SK-N-SH (cell line): ENCODE measurements around the gene GABRB1. TPM values are rescaled to one million over a fixed set of nuclear protein-coding genes. Genes with fewer than 3 reads are reported as not detected.

Experiments used
- CTCF ChIA-PET: fragments of 300-600, 350-600 bp; formaldehyde crosslinking; extraction: SDS; loops from one replicate; lab custom pipeline; 2021; lab: Yijun Ruan, JAX
- POLR2A ChIA-PET: fragments of 350-600 bp; sonication (Branson Sonifier 250); formaldehyde crosslinking; extraction: SDS; loops from one replicate; lab custom pipeline; 2020; ENCODE audit warnings: antibody characterized with exemption, inconsistent platforms; lab: Yijun Ruan, JAX
- DNase-seq: peaks from one replicate; pipeline ENCODE4 v3.0.0; 2012
- H2AFZ ChIP-seq: fragments of 200-600 bp; sonication (generic); 2 replicates; pipeline ENCODE4 v1.8.1; 2016; ENCODE audit warnings: antibody characterized with exemption, mild to moderate bottlenecking, low read depth
- H3F3A ChIP-seq: fragments of 200-600 bp; sonication (generic); replicated peaks from 2 replicates; pipeline ENCODE3; 2016; ENCODE audit warnings: antibody characterized with exemption, mild to moderate bottlenecking; ENCODE audit not compliant: insufficient read depth
- H3K27ac ChIP-seq, 2 experiments: fragments of 200-500 bp in 1 of 2; fragments of 200-600 bp in 1 of 2; sonication (Bioruptor generic) in 1 of 2; sonication (generic), shearing (Covaris generic) in 1 of 2; 2 replicates each; pipeline versions ENCODE4 v1.5.1 to v1.6.1; 2014 to 2016; ENCODE audit warnings: low read depth in 2 of 2, inconsistent platforms in 1 of 2, low read length in 1 of 2, mild to moderate bottlenecking in 1 of 2, mixed read lengths in 1 of 2
- H3K27me3 ChIP-seq: fragments of 200-600 bp; sonication (generic), shearing (Covaris generic); 2 replicates; pipeline ENCODE4 v1.6.1; 2016; ENCODE audit warnings: mixed run types; ENCODE audit not compliant: insufficient read depth
- H3K36me3 ChIP-seq, 2 experiments: fragments of 200-500 bp in 1 of 2; fragments of 200-600 bp in 1 of 2; sonication (Bioruptor generic) in 1 of 2; sonication (generic) in 1 of 2; replicated peaks in 1 of 2; 2 replicates each; pipeline versions ENCODE3 to v1.5.1; 2014 to 2016; ENCODE audit warnings: low read length in 1 of 2, mild to moderate bottlenecking in 1 of 2; ENCODE audit not compliant: insufficient read depth in 2 of 2, control insufficient read depth in 1 of 2
- H3K4me1 ChIP-seq, 2 experiments: fragments of 200-500 bp in 1 of 2; fragments of 200-600 bp in 1 of 2; sonication (Bioruptor generic) in 1 of 2; sonication (generic), shearing (Covaris generic) in 1 of 2; 2 replicates each; pipeline versions ENCODE4 v1.5.1 to v1.6.1; 2014 to 2016; ENCODE audit warnings: low read depth in 1 of 2, low read length in 1 of 2, mixed run types in 1 of 2; ENCODE audit not compliant: insufficient read depth in 2 of 2, control insufficient read depth in 1 of 2
- H3K4me2 ChIP-seq: fragments of 200-600 bp; sonication (generic), shearing (Covaris generic); 2 replicates; pipeline ENCODE4 v1.6.1; 2017; ENCODE audit warnings: mixed run types
- H3K4me3 ChIP-seq, 2 experiments: fragments of 200-500 bp in 1 of 2; fragments of 200-600 bp in 1 of 2; sonication (Bioruptor generic) in 1 of 2; sonication (generic), shearing (Covaris generic) in 1 of 2; 2 replicates each; pipeline versions ENCODE4 v1.5.1 to v1.8.1; 2014 to 2016; ENCODE audit warnings: low read depth in 2 of 2, inconsistent platforms in 1 of 2, low read length in 1 of 2, mild to moderate bottlenecking in 1 of 2, mixed read lengths in 1 of 2, moderate library complexity in 1 of 2
- H3K79me2 ChIP-seq: fragments of 200-600 bp; sonication (generic); 2 replicates; pipeline ENCODE4 v1.8.1; 2017; ENCODE audit warnings: mild to moderate bottlenecking; ENCODE audit not compliant: insufficient read depth
- H3K9ac ChIP-seq: fragments of 200-600 bp; sonication (generic); 2 replicates; pipeline ENCODE4 v1.6.1; 2017; ENCODE audit warnings: mixed run types
- H3K9me2 ChIP-seq: fragments of 200-600 bp; sonication (generic); 2 replicates; pipeline ENCODE4 v1.6.1; 2017; ENCODE audit warnings: mixed run types
- H3K9me3 ChIP-seq: fragments of 200-600 bp; sonication (generic); 2 replicates; pipeline ENCODE4 v1.6.1; 2017; ENCODE audit warnings: mixed run types, mild to moderate bottlenecking, moderate library complexity
- H4K20me1 ChIP-seq: fragments of 200-600 bp; sonication (generic); 2 replicates; pipeline ENCODE4 v1.6.1; 2017; ENCODE audit warnings: mild to moderate bottlenecking, mixed run types; ENCODE audit not compliant: insufficient read depth
- CTCF ChIP-seq: fragments of 200-600 bp; sonication (generic); IDR thresholded peaks from 2 replicates; pipeline ENCODE4 v1.6.1; 2017; ENCODE audit warnings: antibody characterized with exemption, mild to moderate bottlenecking, moderate library complexity
- EZH2phosphoT487 ChIP-seq: fragments of 200-600 bp; sonication (generic); IDR thresholded peaks from 2 replicates; pipeline ENCODE4 v1.6.1; 2017; ENCODE audit warnings: low read depth, mixed run types, mild to moderate bottlenecking, antibody characterized with exemption, moderate library complexity, borderline replicate concordance
- MAX ChIP-seq: IDR thresholded peaks from 2 replicates; pipeline ENCODE4 v1.4.0; 2012; ENCODE audit warnings: low read depth
- MEF2A ChIP-seq: IDR thresholded peaks from 2 replicates; pipeline ENCODE4 v1.4.0; 2012; ENCODE audit warnings: low read depth, borderline replicate concordance
- NFIC ChIP-seq: IDR thresholded peaks from 2 replicates; pipeline ENCODE4 v1.4.0; 2012; ENCODE audit warnings: borderline replicate concordance
- PBX3 ChIP-seq: IDR thresholded peaks from 2 replicates; pipeline ENCODE4; 2012
- RAD21 ChIP-seq: IDR thresholded peaks from 2 replicates; pipeline ENCODE4 v1.6.1; 2012; ENCODE audit warnings: mild to moderate bottlenecking, low read length
- REST ChIP-seq: IDR thresholded peaks from 2 replicates; pipeline ENCODE4 v1.6.1; 2012; ENCODE audit warnings: mild to moderate bottlenecking, low read depth, low read length, moderate library complexity
- RFX5 ChIP-seq: IDR thresholded peaks from 2 replicates; pipeline ENCODE4 v1.6.1; 2012; ENCODE audit warnings: mild to moderate bottlenecking, improper control_type of control experiment, low read length
- SMC3 ChIP-seq: IDR thresholded peaks from 2 replicates; pipeline ENCODE4 v1.6.1; 2012; ENCODE audit warnings: low read depth, low read length, improper control_type of control experiment
- TCF12 ChIP-seq: IDR thresholded peaks from 2 replicates; pipeline ENCODE4 v1.4.0; 2012
- YY1 ChIP-seq: IDR thresholded peaks from 2 replicates; pipeline ENCODE4 v1.4.0; 2012; ENCODE audit warnings: low read depth, mild to moderate bottlenecking
- WGBS: methylation state at CpG from one replicate; pipeline ENCODE4 v1.1.6; 2017; ENCODE audit warnings: low lambda C conversion rate; 5-methylcytosine and 5-hydroxymethylcytosine counted together
- polyA plus RNA-seq, 3 experiments: library from polyadenylated mRNA; depleted of rRNA; stranded (reverse); fragments of >200 nt; gene quantifications; 2 replicates each; pipeline ENCODE4 v1.2.3, GENCODE V29; 2012

Gene GABRB1
- polyA plus RNA-seq, 1 of the 3 experiments (the other 2 are of a cell fraction), result not detected

GRCh38 chr4:47068986-47069385 is 37.6 kb downstream of the GABRB1 start:
- no peak overlapping the region for H3K27ac ChIP-seq

More at GRCh38 chr4:47068986-47069385, 37.6 kb downstream of the GABRB1 start:
- Histone ChIP-seq H3K4me2 (no peak overlapping the region), H3K9me2 (no peaks in the 10 kb centered on the region), H3K4me3 (no peak overlapping the region), H3K27me3 (no peaks in the 10 kb centered on the region), H3K4me1 (peaks cover 0 to 24% of the 10 kb centered on the region in 2 experiments; a peak in 1 of 4 replicates), H3K9ac (no peak overlapping the region), H3K9me3 (no peaks in the 10 kb centered on the region), H3F3A (peaks cover 12% of the 10 kb centered on the region), H3K36me3 (no peaks in the 10 kb centered on the region), H4K20me1 (no peaks in the 10 kb centered on the region), H3K79me2 (no peaks in the 10 kb centered on the region), H2AFZ (no peak overlapping the region)
- ChIA-PET POLR2A (no interaction called here), CTCF (no interaction called here)
- no peak for TF ChIP-seq RAD21
- no peak for TF ChIP-seq NFIC
- no peak for TF ChIP-seq MAX
- no peak for TF ChIP-seq CTCF
- no peak for TF ChIP-seq EZH2phosphoT487
- TF ChIP-seq MEF2A, result no peak
- TF ChIP-seq YY1, result no peak
- no peak for TF ChIP-seq REST
- no peak for TF ChIP-seq PBX3
- TF ChIP-seq RFX5, result no peak
- no peak for TF ChIP-seq SMC3
- TF ChIP-seq TCF12, result no peak
- 0% methylated on average over 1 of the region's 1 CpG for WGBS
- no peak for DNase-seq
